SW480 (cell line): ENCODE measurements around the gene CTRB2.
"Not testable (repeated sequence)": the region's sequence is repeated elsewhere in the genome, so short reads cannot be mapped to it uniquely, and the experiment has no call there.

ENCODE experiments used
- DNase-seq: peaks from one replicate; pipeline ENCODE4 v3.0.0-alpha.2; 2016; ENCODE audit warnings: low spot score

Gene CTRB2

DNA sequence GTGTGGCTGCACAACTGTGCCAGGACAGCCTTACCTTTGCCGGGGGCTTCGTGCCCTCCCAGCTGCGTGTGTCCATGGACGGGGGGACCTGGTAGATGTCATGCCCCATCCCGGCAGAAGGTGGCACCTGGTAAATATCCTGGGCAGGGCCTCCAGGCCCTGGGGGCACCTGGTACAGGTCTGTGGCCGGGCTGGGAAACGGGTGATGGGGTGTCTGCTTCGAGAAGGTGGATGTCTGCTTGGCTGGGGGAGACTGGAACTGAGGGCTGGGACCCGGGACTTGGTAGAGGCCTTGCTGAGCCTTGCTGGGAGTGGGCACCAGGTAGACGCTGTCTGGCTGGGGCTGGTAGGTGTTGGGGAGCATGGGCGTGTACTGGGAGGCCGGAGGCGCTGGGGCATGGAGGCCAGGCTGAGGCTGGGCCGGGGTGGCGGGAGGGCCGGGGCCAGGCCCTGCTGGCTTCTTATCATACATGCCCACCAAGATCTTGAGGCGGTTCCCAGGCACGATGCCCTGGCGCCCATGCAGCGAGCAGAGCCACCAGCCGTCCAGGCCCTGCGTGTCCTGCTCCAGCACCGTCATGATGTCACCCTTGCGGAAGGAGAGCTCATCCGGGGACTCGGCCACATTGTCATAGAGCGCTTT lies 35.6 kb upstream of the CTRB2 start:
- DNase-seq, result not testable (repeated sequence)

DNA sequence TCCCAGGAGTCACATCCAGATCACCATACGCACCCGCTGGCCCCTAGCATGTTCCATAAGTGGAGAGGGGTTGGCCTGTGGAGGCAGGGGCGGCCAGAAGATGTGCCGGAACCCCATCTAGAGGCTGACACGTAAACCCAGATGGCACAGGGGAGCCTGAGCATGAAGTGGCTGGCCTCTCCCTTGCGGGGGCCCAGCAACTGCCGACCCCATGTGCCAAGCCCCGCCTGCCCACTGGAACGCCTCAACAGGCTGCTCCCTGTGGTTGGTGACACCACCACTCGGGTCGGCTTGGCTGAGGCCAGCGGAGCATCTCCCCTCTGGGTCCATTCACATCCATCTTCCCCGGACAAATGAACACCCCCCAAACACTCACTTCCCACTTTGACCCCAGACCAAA lies 35.0 kb upstream of the CTRB2 start:
- no peak for DNase-seq

DNA sequence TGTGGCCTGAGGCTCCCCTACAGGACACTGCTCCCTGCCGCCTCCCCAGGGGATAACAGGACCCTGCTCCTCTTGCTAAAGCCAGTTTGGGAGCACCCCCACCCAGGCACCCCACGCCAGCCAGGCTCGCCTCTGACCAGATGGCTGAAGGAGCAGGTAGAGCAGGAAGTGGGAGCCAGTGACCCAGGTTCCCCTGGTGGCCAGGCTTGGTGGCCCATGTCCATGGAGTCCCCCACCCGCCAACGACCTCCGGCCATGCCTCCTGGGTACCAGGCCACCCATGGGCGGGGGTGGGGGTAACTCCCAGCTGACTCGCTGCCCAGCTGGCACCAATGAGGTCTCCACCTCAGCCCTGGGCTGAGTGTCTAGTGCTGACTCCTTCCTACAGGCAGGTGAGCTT lies 34.5 kb upstream of the CTRB2 start:
- DNase-seq, result no peak

DNA sequence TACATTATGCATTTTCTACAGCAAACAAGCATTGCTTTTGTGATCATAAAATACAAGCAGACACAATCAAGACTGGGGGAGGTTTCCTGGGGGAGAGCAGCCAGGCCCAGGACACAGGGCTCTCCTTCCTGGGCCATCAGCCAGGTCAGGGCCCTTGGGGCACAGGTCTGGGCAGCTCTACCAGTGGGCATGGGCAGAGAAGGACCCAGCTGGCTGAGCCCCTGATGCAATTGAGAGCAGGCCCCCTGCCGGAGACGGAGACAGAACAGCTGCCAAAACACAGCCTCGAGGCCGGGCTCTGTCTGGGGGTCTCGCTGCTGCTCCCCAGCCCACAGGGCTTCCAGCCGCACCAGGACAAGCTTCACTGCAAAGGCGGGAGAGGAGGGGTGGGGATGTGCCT lies 33.7 kb upstream of the CTRB2 start:
- not testable (repeated sequence) for DNase-seq

DNA sequence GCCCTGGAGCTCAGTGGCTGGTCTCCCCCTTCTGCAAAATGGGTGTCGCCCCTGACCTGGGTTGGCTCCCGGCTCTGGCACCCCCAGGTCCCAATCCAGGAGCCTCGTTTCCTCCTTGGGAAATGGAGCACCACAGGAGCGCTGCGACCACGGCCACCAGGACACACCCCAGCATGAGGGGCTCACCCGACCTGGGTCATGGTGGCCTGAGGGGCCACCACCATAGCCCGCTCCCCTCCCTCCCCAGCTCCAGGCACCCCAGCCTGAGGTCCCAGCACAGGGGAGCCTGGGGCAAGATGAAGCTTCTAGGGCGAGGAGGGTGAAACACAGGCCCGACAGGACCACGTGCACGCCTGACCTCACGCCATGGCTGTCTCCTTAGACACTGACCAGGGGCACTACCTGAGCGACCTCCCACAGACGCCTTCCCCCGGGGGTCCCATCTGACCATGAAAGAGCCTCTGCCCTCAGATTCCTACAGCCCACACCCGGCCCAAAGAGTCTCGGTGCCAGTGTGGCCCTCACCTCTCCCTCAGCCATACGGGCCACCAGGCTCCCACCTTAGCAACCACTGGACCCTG lies 32.7 kb upstream of the CTRB2 start:
- no peak for DNase-seq

DNA sequence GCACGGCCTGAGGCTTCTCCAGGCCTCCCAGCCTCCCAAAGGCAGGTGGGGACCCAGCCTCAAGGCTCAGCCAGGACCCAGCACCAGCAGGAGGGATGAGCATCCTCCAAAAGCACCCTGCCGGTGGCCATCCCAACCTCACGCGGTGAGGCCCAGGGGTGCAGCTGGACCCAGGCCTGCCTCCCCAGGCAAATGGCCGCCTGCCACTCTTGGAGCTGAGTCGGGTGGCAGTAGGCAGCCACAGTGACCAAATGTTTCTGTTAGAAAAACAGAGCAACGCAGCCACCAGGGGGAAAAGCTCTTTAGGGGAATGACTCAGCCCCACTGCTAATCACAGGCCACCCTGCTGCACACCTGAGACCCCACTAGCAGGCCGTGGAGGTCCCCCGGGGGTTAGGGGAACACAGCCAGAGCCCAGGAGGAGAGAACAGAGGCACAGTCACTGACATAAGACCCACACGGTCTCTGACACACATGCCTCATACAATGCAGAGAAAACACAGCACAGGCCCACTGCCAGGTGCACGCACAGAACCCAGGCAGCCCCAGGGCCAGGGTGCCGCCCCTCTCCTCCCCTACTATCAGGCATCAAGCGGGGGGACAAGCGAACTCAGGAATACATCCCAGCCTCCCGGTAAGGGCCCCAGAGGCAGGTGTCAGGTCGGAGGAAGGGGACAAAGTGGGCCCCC lies 32.0 kb upstream of the CTRB2 start:
- DNase-seq, result no peak

DNA sequence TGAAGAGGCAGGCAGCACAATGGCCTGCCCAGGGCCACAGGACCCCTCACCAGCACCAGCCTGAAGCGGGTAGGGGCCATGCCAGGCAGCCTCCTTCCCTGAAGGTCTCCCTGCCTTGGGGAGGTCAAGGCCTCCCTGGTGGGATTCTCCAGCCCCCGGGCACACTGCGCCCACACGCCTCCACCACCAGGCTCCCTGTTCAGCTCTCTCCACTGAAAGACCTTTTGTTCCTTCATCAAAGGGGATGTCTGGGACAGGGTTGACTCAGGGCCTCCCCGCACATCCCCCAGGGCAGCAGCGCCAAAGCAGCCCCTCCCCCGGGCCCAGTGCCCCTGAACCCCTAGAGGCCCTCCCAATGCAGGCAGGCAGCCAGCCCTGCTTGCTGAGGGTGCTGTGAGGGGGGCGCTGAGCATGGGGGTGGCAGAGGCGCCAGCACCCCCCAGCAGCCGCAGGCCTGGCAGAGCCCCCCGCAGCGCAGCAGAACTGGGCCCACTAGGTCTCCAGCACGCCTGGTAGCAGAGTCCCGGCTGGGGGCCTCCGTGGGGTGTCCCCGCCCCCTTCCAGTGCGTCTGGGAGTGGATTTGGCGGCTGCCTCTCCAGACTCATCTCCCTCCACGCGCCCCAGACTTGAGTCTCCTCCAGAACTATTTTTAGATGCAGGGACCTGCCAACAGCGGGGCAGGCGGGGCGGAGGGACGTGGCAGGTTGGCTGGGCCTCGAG lies 31.3 kb upstream of the CTRB2 start:
- no peak for DNase-seq

DNA sequence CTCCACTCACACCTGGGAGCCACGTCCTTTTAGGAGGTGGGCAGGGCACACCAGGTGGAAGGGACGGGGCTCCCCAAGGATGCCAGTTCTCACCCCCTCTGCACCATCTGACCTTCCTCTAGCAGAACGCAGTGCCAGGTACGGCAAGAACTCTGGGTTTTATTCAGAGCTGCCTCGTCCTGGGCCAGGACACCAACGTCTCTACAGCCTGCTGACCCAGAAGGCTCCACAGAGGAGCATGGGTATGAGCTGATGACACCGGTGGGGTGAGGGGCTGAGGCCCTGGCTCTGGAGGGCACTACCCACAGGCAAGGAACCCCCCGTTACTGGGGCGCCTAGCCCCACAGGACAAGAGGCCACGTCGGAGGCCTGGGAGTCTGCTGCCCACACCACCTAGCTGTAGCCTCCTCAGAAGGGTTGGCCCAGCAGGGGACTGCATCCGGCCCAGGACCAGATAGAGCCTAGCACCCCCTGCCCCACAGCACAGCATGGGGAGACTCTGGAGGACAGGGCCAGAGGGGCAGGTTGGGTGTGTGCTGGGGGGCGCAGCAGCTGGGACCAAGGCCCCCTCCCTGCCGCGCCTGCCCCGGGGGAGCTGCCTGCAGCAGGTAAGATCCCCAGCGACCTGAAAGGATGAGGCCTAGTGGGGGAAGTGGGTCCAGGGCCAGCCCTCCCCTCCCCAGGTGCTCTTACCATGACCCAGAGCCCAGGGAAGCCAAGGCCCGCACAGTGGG lies 30.6 kb upstream of the CTRB2 start:
- DNase-seq, result no peak

DNA sequence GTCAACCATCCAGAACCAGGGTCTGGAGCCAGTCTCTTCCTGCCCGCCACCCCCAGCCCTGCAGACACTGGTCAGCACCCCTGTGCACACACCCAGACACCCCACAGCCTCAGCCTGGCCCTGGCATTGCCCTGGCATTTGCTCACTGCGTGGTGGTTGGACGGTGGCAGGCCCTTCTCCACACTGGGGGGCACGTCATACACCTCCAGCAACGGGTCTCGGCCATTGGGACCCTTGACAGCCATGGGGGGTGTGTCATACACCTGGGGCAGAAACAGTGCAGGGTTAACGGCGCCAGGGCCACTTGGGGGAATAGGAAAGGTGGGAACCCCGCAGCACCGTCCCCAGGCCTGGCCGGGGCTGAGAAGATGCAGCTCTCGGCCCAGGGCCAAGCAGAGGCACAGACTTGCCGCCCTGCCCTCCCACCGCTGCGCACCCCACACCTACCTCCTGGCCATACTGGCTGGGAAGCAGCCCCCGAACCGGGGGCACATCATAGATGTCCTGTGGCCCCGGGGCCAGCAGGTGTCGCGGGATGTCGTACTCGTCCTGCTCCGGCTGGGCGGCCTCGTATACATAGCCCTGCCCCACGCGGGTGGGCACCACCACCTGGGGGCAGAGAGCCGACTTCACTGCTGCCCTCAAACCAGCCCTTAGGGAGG lies 29.9 kb upstream of the CTRB2 start:
- no peak for DNase-seq

DNA sequence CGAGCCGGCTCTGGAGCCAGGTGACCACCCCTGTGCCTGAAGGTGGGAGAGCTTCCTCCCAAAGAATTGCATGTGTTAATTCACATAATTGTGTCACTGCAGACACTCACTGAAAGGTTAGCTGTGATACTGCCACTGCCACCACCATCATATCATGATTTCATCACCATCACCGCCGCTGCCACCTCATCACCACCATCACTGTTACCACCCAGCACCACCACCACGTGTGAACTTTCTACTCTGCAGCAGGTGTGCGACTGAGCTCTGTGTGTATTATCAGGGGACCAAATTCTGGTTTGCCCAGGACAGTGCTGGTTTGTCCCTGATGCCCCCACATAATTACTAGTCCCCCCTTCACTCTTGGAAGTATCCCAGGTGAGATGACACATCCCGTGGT lies 29.3 kb upstream of the CTRB2 start:
- DNase-seq, result no peak

DNA sequence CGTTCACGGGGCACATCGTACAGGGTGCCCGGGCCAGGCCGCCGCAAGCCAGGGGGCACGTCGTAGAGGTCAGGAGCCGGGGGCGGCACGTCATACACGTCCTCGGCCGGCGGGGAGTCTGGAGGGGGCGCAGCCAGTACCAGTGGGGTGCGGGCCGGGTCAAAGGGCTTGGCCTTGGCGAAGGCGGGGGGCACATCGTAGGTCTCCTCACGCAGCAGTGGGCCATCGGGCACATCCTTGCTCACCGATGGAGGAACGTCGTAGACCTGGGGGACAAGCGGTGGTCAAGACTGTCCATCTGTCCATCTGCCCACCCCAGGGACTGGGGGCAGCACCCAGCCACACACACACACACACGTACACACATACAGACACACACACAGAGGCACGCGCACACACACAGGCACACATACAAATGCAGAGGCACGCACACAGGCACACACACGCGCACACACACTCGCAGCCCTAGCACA lies 28.8 kb upstream of the CTRB2 start:
- DNase-seq, result no peak

DNA sequence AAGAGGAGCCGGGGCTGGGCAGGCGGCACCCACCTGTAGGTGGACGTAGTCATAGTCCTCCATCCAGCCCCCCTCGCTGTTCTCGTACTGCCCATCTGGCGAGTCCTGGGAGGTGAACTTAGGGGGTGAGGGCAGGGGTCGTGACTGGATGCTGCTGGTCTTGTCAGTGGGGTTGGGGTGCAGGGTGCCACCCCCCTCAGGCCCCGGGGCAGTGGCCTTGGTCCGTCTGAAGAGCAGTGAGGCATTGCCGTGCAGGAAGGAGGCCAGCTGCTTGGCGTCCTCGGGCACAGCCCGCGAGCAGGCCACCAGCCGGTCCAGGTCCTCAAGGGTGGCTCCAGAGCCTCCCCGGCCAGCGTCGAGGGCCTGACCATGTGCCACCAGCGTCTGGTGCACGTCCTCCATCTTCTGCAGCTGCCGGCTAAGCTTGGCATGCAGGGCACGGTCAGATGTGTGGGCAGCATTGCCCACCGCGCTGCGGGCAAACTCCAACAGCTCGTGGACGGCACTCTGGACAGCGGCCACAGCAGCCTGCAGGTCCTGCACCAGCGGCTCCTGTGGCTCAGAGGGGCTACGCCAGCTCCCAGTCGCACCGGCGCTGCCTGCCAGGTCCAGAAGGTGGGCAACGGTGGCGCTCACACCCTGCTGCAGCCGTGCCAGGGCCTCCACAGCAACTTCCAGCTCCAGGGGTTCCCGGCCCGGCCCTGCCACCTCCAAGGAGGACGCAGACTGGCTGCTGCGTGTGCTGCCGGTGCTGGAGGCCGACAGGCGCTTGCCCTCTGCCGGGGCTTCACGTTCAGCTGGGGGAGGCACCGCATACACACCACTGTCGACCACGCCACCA lies 28.1 kb upstream of the CTRB2 start:
- DNase-seq, result no peak

DNA sequence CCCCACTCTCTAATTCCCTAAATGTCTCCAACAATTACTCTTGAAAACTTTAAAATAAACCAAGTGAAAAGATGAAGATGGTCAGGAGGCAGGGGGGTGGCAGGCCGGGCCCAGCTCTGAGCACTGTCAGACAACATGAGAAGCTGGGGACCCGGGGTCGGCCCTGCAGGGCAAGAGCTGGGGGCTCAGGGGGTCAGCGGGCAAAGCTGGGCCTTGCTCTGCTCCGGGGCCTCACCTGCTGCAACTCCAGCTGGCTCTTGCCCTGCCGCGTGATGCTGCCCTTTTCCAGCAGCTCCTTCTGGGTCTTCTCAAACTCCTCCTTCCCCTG lies 26.6 kb upstream of the CTRB2 start:
- no peak for DNase-seq

DNA sequence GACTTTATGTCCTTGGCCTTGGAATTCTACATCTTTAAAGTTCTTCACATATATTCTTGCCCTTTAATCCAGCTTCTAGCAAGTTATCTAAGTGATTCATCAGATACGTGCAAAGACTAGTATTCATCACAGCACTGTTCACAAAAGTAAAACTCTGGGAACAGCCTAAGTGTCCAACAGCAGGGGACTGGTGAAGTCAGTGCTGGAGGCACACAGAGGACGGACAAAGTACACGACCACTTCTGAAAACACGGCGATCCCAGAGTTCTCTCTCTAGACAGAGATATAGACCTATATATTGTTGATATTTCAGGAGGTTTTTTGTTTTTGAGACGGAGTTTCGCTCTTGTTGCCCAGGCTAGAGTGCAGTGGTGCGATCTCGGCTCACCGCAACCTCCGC lies 24.6 kb upstream of the CTRB2 start:
- DNase-seq, result no peak

DNA sequence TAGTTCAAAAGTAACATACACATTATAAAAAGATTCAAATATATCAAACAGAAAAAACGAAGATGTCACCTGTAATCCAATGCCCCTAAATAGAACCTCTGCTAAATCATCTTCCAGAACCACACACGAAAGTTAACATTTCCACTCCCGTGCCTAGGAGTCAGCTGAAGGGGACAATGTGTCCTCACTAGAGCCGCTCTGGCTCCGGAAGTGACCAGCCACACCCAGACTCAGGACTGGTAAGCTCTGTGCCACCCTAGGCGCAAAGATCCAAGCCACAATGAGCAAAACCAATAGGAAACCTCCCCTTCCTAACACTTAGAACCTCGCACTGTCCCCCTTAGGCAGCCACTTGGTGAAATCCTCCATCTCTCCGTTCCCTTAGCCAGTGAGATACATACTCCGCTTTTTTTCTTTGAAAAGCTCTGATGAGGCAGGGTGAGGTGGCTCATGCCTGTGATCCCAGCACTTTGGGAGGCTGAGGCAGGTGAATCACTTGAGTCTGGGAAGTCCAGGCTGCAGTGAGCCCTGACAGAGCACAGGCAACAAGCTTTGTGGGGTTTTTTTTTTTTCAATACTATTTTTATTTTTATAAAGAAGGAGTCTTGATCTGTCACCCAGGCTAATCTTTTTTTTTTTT lies 23.6 kb upstream of the CTRB2 start:
- no peak for DNase-seq

DNA sequence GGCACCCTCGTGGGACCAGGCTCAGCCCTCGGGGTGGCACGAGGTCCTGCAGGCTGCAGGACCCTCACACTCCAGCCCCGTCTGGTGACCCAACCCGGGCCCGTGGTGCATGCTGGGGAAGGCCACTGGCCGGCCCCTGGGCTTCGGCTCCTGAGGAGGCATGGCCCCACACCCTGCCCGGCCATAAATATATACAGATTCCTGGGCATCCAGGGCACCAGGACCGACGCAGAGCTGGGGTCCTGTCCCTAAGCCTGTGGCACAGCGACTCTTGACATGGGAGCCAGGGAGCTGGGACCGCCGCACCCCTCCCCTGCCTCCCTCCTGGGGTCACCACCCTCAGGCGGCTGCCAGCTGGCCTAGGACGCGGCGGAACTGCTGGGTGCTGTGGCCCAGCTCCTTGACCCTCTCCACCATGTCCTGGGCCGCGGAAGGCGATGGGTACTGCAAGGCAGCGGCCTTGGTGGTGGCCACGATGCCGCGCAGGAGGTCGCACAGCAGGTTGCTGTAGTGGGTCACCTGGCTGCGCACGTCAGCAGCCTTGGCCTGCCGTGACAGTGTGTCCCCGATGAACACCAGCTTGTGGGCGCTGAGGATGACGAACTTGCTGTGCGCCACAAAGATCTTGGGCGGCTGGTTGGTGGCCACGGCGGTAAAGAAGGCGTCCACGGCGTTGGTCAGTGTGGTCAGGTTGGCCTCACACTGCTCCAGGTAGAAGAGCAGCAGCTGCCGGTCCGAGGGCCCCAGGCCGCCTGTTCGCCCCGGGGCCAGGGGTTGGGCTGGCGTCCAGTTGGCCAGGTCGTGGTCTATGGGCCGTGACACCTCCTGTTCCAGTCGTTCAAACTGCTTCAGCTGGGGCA lies 22.4 kb upstream of the CTRB2 start:
- no peak for DNase-seq

DNA sequence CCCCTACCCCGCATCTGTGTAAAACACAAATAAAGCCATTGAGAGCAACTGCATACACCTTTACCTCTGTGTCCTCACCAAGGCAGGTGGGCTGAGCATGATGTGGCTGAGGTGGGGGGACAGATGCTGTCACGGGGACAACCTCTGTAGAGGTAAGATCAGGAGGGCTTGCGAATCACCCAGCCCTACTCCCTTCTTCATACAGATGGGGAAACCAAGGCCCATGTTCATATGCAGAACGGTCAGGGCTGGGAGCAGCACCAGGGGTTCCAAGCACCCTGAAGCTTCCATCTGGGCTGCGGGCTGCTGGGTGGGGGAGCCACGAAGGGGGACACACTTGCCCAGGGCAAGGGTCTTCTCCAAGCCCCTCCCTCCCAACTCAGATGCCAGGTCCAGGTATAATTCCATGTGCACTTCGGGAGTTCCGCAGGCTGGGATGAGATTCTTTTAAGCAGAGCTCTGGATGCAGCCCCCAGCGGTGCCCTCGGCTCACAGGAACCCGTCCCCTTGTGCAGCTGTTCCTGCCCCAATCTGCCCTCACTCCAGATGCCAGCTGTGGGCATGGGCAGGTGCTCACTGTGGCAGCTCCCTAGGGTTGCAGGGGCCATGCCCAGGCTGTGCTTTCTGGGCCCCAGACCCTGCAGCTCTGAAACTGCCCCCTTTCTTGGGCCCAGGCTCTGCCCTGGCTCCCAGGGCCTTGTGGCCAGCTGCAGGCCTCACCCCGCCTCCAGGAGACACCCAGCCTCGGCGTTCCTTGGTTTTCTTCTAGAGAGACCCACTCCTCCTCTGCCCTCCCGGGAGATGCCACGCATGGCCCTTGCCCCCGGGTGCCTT lies 21.4 kb upstream of the CTRB2 start:
- no peak for DNase-seq

DNA sequence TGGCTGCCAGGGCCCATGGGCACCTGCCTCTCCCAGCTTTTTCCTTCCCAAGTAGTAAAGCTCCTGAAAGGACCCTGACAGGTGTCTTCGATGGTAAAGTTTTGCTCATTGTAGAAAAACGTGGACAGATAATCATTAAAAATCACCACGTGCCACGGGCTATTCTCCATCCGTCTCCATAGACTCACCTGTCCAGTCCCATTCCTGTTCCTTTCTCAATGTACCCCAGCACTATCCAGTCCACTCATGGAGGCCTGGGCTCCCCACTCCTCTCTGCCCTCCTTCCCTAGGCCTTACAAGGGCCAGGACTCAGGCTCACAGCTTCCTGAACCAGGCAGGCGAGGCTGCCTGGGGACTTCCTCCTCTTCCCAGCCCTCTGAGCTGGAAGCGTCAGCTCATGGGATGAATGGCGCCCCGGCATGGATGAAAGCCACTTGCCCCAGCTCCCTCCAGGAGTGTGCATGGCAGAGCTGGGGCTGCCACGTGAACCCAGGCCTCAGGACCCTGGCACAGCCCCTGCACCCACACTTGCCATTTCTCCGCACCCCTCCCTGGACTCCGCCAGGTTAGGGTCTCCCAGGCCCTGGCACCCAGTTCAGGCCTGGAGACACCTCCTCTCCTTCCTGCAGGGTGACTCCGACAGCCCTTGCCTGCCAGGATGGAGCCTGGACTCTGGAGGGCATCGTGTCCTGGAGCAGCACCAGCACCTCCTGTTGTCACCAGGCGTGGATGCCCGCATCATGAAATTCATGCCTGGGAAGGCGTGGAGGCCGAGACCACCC lies 20.6 kb upstream of the CTRB2 start:
- no peak for DNase-seq
